Prostate gland (tissue), 2 donors: Measurements from ENCODE around the gene CELSR3. TPM values are rescaled to one million over a fixed set of nuclear protein-coding genes. Genes with fewer than 3 reads are reported as not detected.

Experiments used
- DNase-seq: peaks from one replicate; pipeline ENCODE4 v3.0.0-alpha.2; 2019; ENCODE audit warnings: low spot score
- H3K27ac ChIP-seq, 2 donors: fragments of 200-600 bp; sonication (generic); 2 replicates each; pipeline ENCODE4 v1.5.1; 2017 to 2019
- H3K27me3 ChIP-seq: fragments of 200-600 bp; sonication (generic); replicated peaks from 2 replicates; pipeline ENCODE4 v1.5.1; 2019; ENCODE audit not compliant: insufficient read depth
- H3K36me3 ChIP-seq, 2 donors: fragments of 200-600 bp; sonication (generic); 1 replicate in 1 of 2; 2 replicates in 1 of 2; pipeline versions ENCODE4 v1.5.1 to v1.8.1; 2017 to 2019
- H3K4me1 ChIP-seq: fragments of 200-600 bp; sonication (generic); replicated peaks from 2 replicates; pipeline ENCODE4 v1.5.1; 2019
- H3K4me3 ChIP-seq, 2 donors: fragments of 200-600 bp; sonication (generic); 2 replicates each; pipeline ENCODE4 v1.5.1; 2017 to 2019
- H3K9me3 ChIP-seq: fragments of 200-600 bp; sonication (generic); 2 replicates; pipeline ENCODE4 v1.5.1; 2017
- POLR2A ChIP-seq: fragments of 450-650 bp; IDR thresholded peaks from one replicate; pipeline ENCODE4 v1.6.1; 2016; ENCODE audit warnings: antibody characterized with exemption, mild to moderate bottlenecking
- POLR2AphosphoS5 ChIP-seq: sonication (generic); formaldehyde crosslinking; IDR thresholded peaks from one replicate; pipeline ENCODE4 v1.6.1; 2017; ENCODE audit warnings: antibody characterized with exemption
- WGBS: methylation state at CpG from one replicate; pipeline ENCODE4 v1.1.5; 2018; 5-methylcytosine and 5-hydroxymethylcytosine counted together
- intact Hi-C: fragments of 100-400 bp; cut with DNase I; formaldehyde crosslinking; loops from one replicate; pipeline ENCODE4 v1.14.2; 2022
- total RNA-seq, 2 donors: library from RNA; depleted of rRNA; stranded (reverse); fragments of >200 nt; gene quantifications; one replicate each; pipeline ENCODE4 v1.1.0, GENCODE V29; 2016
- TF ChIP-seq, protein P1 (sequence below), 4 experiments: fragments of 200-600 bp in 2 of 4; fragments of 450-650 bp in 2 of 4; sonication (generic) in 2 of 4; IDR thresholded peaks; 1 replicate in 3 of 4; 2 replicates in 1 of 4; pipeline ENCODE4 v1.5.1; 2016 to 2019; ENCODE audit warnings: antibody characterized with exemption in 4 of 4, mild to moderate bottlenecking in 2 of 4, moderate library complexity in 2 of 4

Gene CELSR3
- total RNA-seq, 2 donors from 2014 or later = 0.41 to 6.4 TPM

DNA sequence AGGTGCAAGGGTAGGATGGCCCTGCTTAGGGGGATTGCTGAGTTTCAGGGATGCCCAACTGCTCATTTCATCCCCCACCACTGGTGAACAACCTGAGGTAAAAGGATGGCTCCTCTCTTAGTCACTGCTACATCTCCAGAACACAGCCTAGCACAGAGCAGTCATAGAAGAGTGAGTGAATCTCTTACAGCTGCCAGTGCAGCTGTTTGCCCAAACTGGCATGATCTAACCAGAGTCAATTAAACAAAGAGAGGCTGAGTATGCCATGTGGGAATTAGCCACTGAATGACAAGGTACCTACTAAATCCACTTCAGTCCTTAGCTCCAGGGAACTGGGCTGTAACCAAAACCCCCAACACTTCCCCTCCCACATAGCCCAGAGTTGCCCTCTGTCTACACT is 29.9 kb upstream of the CELSR3 start:
- peaks cover 15 to 20% of the 10 kb centered on the region in 2 donors for H3K36me3 ChIP-seq
- H3K27me3 ChIP-seq = no peaks in the 10 kb centered on the region
- DNase-seq = no peak
- no peak overlapping the region for H3K4me3 ChIP-seq
- TF ChIP-seq POLR2AphosphoS5 (no peak), POLR2A (no peak)
- TF ChIP-seq, protein P1, sequence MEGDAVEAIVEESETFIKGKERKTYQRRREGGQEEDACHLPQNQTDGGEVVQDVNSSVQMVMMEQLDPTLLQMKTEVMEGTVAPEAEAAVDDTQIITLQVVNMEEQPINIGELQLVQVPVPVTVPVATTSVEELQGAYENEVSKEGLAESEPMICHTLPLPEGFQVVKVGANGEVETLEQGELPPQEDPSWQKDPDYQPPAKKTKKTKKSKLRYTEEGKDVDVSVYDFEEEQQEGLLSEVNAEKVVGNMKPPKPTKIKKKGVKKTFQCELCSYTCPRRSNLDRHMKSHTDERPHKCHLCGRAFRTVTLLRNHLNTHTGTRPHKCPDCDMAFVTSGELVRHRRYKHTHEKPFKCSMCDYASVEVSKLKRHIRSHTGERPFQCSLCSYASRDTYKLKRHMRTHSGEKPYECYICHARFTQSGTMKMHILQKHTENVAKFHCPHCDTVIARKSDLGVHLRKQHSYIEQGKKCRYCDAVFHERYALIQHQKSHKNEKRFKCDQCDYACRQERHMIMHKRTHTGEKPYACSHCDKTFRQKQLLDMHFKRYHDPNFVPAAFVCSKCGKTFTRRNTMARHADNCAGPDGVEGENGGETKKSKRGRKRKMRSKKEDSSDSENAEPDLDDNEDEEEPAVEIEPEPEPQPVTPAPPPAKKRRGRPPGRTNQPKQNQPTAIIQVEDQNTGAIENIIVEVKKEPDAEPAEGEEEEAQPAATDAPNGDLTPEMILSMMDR (IDR thresholded peaks at IDR 0.05) = no peak
- no peaks in the 10 kb centered on the region for H3K9me3 ChIP-seq
- no peak overlapping the region for H3K27ac ChIP-seq
- intact Hi-C loops = no loop called here
- peaks cover 5% of the 10 kb centered on the region for H3K4me1 ChIP-seq

DNA sequence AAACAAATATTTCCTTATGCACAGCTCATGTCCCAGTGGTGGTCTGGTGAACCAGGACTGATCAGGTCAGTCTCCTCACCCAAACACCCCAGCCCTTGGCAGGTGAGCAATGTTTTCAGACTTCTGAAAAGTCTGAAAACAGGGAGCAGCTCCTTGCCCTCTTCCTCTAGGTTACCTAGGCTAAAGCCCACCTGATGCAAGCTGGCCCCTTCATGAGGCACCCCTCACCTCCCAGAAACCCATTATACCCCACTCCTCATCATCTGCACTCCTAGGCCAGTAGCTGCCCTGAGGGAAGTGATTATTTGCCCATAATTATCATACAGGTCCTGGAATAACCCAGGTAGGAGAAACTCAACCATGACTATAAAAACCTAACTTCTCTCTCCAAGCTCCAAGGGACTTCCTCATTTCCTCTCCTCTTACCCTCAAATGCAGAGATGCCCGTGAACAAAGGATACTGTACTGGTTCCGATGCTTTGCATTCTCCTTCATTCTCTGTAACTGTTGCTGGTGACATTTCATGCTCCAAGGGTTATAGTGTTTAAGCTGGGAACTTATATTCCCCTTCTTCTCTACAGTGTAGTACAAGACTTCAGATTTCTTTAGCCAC is 28.3 kb upstream of the CELSR3 start:
- DNase-seq = no peak
- WGBS = 80% methylated on average over 2 of the region's 2 CpGs
- H3K36me3 ChIP-seq = peaks cover 15 to 23% of the 10 kb centered on the region in 2 donors
- H3K27ac ChIP-seq = no peak overlapping the region
- no peaks in the 10 kb centered on the region for H3K9me3 ChIP-seq
- H3K4me3 ChIP-seq = no peak overlapping the region
- intact Hi-C loops = no loop called here
- TF ChIP-seq POLR2A = no peak
- TF ChIP-seq, protein P1 (IDR thresholded peaks at IDR 0.05) = no peak
- peaks cover 2% of the 10 kb centered on the region for H3K4me1 ChIP-seq
- H3K27me3 ChIP-seq = no peaks in the 10 kb centered on the region

DNA sequence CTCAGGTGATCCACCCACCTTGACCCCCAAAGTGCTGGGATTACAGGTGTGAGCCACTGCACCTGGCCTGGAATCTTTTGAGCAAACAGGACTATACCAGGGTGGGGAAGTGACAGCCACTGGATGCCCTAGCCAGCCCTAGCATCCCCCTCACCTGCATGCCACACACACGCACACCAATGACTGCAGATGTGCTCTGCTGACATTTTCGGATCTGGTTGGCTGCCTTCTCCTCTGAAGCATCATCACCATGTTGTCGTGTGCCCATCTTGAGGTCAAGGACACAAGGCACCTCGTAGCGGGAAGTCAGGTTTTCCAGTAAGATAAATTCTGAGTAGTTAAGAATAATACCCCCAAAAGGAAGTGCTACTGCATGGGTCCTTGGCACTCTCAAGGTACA is 26.7 kb upstream of the CELSR3 start:
- H3K4me3 ChIP-seq = no peak overlapping the region
- H3K4me1 ChIP-seq = no peaks in the 10 kb centered on the region
- intact Hi-C loops = loop anchor here (5.0 kb wide), 2 partner anchors 132 to 158 kb away; partner anchors contain the start of genes PFKFB4 and PRKAR2A
- no peaks in the 10 kb centered on the region for H3K27me3 ChIP-seq
- no peak overlapping the region for H3K27ac ChIP-seq
- no peak for TF ChIP-seq POLR2AphosphoS5
- TF ChIP-seq POLR2A = no peak
- TF ChIP-seq, protein P1 (IDR thresholded peaks at IDR 0.05) = no peak
- WGBS = 93% methylated on average over 5 of the region's 5 CpGs
- no peak for DNase-seq
- no peaks in the 10 kb centered on the region for H3K9me3 ChIP-seq
- peaks cover 15 to 23% of the 10 kb centered on the region in 2 donors for H3K36me3 ChIP-seq

DNA sequence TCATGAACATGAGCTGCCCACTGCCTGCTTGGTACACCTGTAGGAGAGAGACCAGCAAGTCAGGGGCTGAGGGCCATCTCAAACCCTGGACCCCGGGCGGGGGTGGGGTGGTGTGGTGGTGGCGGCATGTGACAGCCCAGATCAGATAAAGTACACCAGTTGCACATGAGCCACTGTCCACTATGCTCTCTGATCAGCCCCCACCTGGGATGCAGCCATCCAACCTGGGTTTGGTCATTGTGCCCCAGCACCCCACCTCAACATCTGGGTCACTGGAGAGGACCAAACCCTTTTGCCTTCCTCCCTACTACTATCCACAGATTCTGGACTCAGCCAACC is 26.0 kb upstream of the CELSR3 start:
- TF ChIP-seq POLR2AphosphoS5 (no peak), POLR2A (no peak)
- TF ChIP-seq, protein P1 (IDR thresholded peaks at IDR 0.05) = no peak
- Histone ChIP-seq H3K4me1 (peaks cover 3% of the 10 kb centered on the region), H3K27me3 (no peaks in the 10 kb centered on the region), H3K4me3 (no peak overlapping the region), H3K27ac (no peak overlapping the region), H3K36me3 (peaks cover 15 to 23% of the 10 kb centered on the region in 2 donors), H3K9me3 (no peaks in the 10 kb centered on the region)
- intact Hi-C loops = loop anchor here (5.0 kb wide), 2 partner anchors 131 to 159 kb away; partner anchors contain the start of genes PFKFB4 and PRKAR2A
- no peak for DNase-seq
- 90% methylated on average over 3 of the region's 3 CpGs for WGBS

DNA sequence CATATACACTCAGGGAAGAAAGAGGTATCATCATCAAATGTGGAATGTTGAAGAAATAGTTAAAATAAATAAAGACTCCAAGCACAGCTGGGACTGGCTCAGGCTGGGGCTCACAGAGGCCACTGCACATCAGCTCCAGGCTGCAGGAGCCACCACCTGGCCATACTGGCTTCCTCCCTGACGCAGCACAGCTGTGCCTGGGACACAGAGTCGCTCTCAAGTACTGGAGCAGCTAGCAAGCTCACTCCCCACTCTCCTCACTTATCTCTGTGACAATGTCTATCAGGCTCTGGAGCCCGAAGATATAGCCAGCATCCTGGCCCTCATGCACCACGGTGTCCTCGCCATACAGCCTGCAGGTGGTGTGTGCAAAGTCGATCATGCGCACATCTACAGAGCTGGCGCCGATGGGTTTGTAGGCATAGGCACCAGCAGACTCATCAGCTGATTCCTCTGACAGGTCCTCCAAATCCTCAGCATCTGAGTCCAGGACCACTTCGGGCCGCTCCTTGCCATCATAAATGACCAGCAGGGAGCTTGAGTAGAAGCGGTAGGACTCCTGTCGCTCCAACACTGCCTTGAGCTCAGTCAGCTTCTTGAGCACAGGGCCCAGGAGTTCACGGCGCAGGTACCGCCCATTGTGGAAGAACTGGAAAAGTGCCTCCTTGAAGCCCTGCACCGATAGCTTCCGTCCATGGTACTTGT is 25.5 kb upstream of the CELSR3 start:
- DNase-seq = no peak
- Histone ChIP-seq H3K4me1 (peaks cover 3% of the 10 kb centered on the region), H3K36me3 (peaks cover 15 to 23% of the 10 kb centered on the region in 2 donors), H3K27ac (no peak overlapping the region), H3K27me3 (no peaks in the 10 kb centered on the region), H3K9me3 (no peaks in the 10 kb centered on the region), H3K4me3 (no peak overlapping the region)
- TF ChIP-seq POLR2AphosphoS5 (no peak), POLR2A (no peak)
- TF ChIP-seq, protein P1 (IDR thresholded peaks at IDR 0.05) = no peak
- intact Hi-C loops = loop anchor here (5.0 kb wide), 2 partner anchors 131 to 159 kb away; partner anchors contain the start of genes PFKFB4 and PRKAR2A
- 70% methylated on average over 18 of the region's 18 CpGs for WGBS
